ENCODE measurements around the gene HTD2.

HTD2 gene

DNA sequence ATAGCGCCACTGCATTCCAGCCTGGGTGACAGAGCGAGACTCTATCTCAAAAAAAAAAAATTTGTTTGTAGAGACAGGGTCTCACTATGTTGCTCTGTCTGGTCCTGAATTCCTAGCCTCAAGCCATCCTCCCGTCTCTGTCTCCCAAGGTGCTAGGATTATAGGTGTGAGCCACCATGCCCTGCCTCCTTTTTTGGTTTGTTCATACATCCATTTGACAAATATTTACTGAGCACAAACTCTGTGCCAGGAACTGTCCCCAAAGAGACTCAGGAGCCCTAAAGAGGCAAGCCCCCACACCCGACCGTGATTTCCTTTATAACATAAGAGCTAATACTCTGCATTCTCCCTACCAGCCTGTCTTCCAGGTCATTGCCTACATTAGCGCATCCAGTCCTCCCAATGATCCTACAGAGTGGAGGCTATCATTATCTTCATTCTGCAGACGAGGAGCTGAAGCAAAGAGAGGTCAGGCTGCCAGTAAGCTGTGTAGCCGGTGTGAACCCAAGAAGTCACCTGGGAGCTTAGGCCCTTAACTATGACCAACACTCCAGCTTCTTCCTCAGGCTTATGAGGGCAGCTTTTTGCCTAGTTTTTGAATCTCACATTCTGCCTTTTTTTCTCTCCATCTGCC, 20.1 kb downstream of the HTD2 start:
- TF ChIP-seq, protein P1, sequence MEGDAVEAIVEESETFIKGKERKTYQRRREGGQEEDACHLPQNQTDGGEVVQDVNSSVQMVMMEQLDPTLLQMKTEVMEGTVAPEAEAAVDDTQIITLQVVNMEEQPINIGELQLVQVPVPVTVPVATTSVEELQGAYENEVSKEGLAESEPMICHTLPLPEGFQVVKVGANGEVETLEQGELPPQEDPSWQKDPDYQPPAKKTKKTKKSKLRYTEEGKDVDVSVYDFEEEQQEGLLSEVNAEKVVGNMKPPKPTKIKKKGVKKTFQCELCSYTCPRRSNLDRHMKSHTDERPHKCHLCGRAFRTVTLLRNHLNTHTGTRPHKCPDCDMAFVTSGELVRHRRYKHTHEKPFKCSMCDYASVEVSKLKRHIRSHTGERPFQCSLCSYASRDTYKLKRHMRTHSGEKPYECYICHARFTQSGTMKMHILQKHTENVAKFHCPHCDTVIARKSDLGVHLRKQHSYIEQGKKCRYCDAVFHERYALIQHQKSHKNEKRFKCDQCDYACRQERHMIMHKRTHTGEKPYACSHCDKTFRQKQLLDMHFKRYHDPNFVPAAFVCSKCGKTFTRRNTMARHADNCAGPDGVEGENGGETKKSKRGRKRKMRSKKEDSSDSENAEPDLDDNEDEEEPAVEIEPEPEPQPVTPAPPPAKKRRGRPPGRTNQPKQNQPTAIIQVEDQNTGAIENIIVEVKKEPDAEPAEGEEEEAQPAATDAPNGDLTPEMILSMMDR (IDR thresholded peaks at IDR 0.05; ENCODE audit: insufficient read depth, low read depth, low read length, missing control alignments) = no peak
- no peak overlapping the region for H3K4me3 ChIP-seq (ENCODE audit: low read length)
- DNase-seq (ENCODE audit: low read depth) = no peak

DNA sequence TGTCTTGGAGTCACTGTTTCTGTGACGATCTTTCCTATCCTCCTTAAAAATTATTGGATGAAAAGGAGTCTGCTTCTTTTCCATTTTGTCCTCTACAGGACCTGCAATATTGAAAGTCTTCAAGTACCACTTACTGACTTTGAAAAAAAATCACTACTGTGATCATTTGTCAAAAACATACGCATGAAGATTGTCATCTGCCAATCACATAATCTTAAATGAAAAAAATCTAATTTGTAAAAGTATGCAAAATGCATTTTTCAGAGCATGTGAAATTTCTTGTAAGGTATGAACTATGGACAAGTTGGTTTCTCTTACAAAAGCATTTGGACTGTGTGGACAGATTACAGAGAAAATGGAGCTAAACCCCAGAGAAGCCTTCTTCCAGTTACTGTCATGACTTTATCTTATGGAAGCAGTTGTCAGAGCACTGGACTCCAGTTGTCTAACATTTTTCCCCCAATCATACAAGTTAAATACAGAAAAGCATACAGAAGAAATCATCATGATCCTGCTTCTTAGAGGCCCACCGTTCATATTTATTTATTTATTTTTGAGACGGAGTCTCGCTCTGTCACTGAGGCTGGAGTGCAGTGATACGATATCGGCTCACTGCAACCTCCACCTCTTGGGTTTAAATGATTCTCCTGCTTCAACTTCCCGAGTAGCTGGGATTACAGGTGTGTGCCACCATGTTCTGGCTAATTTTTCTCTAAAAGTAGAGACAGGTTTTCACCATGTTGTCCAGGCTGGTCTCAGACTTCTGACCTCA, 23.0 kb downstream of the HTD2 start:
- DNase-seq (ENCODE audit: low read depth) = no peak
- no peak overlapping the region for H3K4me3 ChIP-seq (ENCODE audit: low read length)
- TF ChIP-seq, protein P1 (IDR thresholded peaks at IDR 0.05; ENCODE audit: insufficient read depth, low read depth, low read length, missing control alignments) = no peak

DNA sequence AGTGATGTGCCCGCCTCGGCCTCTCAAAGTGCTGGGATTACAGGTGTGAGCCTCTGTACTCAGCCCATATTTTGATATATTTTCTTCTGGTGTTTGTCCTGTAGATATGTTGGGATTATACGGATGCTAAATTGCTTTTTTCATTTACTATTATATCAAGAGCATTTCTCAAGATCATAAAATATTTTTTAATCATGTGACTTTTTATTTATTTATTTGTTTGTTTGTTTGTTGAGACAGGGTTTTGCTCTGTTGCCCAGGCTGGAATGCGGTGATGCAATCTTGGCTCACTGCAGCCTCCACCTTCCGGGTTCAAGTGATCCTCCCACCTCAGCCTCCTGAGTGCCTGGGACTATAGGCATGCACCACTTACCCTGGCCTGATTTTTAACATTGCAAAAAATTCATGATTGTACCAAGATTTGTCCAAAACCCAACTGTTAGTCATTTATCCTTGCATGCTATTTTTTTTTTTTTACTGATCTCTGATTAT, 23.6 kb downstream of the HTD2 start:
- no peak overlapping the region for H3K4me3 ChIP-seq (ENCODE audit: low read length)
- DNase-seq (ENCODE audit: low read depth) = no peak
- TF ChIP-seq, protein P1 (IDR thresholded peaks at IDR 0.05; ENCODE audit: insufficient read depth, low read depth, low read length, missing control alignments) = no peak

DNA sequence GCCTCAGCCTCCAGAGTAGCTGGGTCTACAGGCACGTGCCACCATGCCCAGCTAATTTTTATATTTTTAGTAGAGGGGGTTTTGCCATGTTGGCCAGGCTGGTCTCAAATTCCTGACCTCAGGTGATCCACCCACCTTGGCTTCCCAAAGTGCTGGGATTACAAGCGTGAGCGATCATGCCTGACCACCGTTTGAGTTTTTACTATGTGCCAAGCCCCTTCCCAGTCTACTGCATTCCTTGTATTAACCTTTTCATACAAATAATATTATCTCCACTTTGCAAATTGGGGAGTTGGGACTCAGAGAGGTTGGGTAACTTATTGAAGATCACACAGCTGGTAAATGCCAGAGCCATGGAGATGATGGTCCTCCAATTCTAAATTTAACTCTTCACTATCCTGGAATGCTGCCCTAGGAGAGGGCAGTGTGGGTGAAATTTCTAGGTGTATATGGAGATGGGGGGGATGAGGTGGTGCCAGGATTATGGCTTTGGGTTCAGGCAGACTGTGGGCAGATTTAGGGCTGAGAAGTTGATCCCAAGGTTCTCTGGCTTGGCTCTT, 25.4 kb downstream of the HTD2 start:
- no peak for DNase-seq (ENCODE audit: low read depth)
- TF ChIP-seq, protein P1 (IDR thresholded peaks at IDR 0.05; ENCODE audit: insufficient read depth, low read depth, low read length, missing control alignments) = no peak
- H3K4me3 ChIP-seq (ENCODE audit: low read length) = no peak overlapping the region

- peak; percentile 79 for DNase-seq (ENCODE audit: low read depth)
- TF ChIP-seq, protein P1 (IDR thresholded peaks at IDR 0.05; ENCODE audit: insufficient read depth, low read depth, low read length, missing control alignments) = no peak
- peak within 1 kb of the TSS; percentile 73 for H3K4me3 ChIP-seq (ENCODE audit: low read length)
These were observed 26.4 kb downstream of the HTD2 start, which contains the start of gene PXK for GRCh38 chr3:58332575-58333188. PXK (plus strand) TSS chr3:58332892; CDS start chr3:58332989, 97 bp downstream.

GRCh38 chr3:58333206-58334012, 27.1 kb downstream of the HTD2 start:
- TF ChIP-seq, protein P1 (IDR thresholded peaks at IDR 0.05; ENCODE audit: insufficient read depth, low read depth, low read length, missing control alignments) = no peak
- DNase-seq (ENCODE audit: low read depth) = peak; percentile 26
- H3K4me3 ChIP-seq (ENCODE audit: low read length) = peak overlapping the region; percentile 73

All from epithelial cell of esophagus (primary cell).